BE2C (cell line): ENCODE measurements around the gene GNAL.

Source experiments
- DNase-seq: peaks from one replicate; pipeline ENCODE4 v3.0.0-alpha.2; 2020
- H3K27me3 ChIP-seq: fragments of 250-450 bp; sonication (Bioruptor Pico); 2 replicates; pipeline ENCODE4 v1.5.1; 2020; ENCODE audit warnings: mild to moderate bottlenecking
- H3K36me3 ChIP-seq: fragments of 250-450 bp; sonication (Bioruptor Pico); 2 replicates; pipeline ENCODE4 v1.5.1; 2020; ENCODE audit warnings: mild to moderate bottlenecking
- H3K4me1 ChIP-seq: fragments of 250-450 bp; sonication (Bioruptor Pico); 2 replicates; pipeline ENCODE4 v1.5.1; 2020
- H3K4me3 ChIP-seq: 2 replicates; pipeline ENCODE4 v1.5.1; 2011; ENCODE audit warnings: low read depth, low read length
- H3K9me3 ChIP-seq: fragments of 250-450 bp; sonication (Bioruptor Pico); 2 replicates; pipeline ENCODE4 v1.5.1; 2020
- CTCF ChIP-seq: IDR thresholded peaks from 2 replicates; pipeline ENCODE4 v1.5.1; 2012; ENCODE audit warnings: mild to moderate bottlenecking, low read depth, low read length

The GNAL gene

GRCh38 chr18:11880586-11881304 is 191.7 kb downstream of the GNAL start:
- DNase-seq = no peak
- Histone ChIP-seq H3K4me1 (no peaks in the 10 kb centered on the region), H3K27me3 (no peaks in the 10 kb centered on the region), H3K9me3 (no peaks in the 10 kb centered on the region), H3K36me3 (no peaks in the 10 kb centered on the region), H3K4me3 (no peak overlapping the region)
- no peak for TF ChIP-seq CTCF

- H3K36me3 ChIP-seq = no peaks in the 10 kb centered on the region
- no peaks in the 10 kb centered on the region for H3K27me3 ChIP-seq
- DNase-seq = no peak
- no peak overlapping the region for H3K4me3 ChIP-seq
- TF ChIP-seq CTCF = no peak
- H3K4me1 ChIP-seq = no peaks in the 10 kb centered on the region
- H3K9me3 ChIP-seq = no peaks in the 10 kb centered on the region
Measured at GRCh38 chr18:11882636-11883035, 193.6 kb downstream of the GNAL start.

GRCh38 chr18:11883153-11883552 is 194.1 kb downstream of the GNAL start:
- no peaks in the 10 kb centered on the region for H3K4me1 ChIP-seq
- H3K27me3 ChIP-seq = no peaks in the 10 kb centered on the region
- TF ChIP-seq CTCF = no peak

GRCh38 chr18:11884396-11885030 is 195.4 kb downstream of the GNAL start:
- no peak for TF ChIP-seq CTCF
- H3K9me3 ChIP-seq = no peaks in the 10 kb centered on the region
- no peak for DNase-seq
- H3K4me1 ChIP-seq = no peaks in the 10 kb centered on the region
- H3K27me3 ChIP-seq = no peaks in the 10 kb centered on the region
- no peaks in the 10 kb centered on the region for H3K36me3 ChIP-seq
- H3K4me3 ChIP-seq = no peak overlapping the region

More at GRCh38 chr18:11883153-11883552, 194.1 kb downstream of the GNAL start:
- H3K4me3 ChIP-seq = no peak overlapping the region
- H3K9me3 ChIP-seq = no peaks in the 10 kb centered on the region
- DNase-seq = no peak
- H3K36me3 ChIP-seq = no peaks in the 10 kb centered on the region

GRCh38 chr18:11885278-11885947 is 196.3 kb downstream of the GNAL start:
- H3K4me3 ChIP-seq = no peak overlapping the region
- no peak for DNase-seq
- H3K36me3 ChIP-seq = no peaks in the 10 kb centered on the region
- H3K4me1 ChIP-seq = no peaks in the 10 kb centered on the region
- H3K27me3 ChIP-seq = no peaks in the 10 kb centered on the region
- TF ChIP-seq CTCF = no peak
- H3K9me3 ChIP-seq = no peaks in the 10 kb centered on the region
